ENCODE data around the gene ARAP2.

DNA sequence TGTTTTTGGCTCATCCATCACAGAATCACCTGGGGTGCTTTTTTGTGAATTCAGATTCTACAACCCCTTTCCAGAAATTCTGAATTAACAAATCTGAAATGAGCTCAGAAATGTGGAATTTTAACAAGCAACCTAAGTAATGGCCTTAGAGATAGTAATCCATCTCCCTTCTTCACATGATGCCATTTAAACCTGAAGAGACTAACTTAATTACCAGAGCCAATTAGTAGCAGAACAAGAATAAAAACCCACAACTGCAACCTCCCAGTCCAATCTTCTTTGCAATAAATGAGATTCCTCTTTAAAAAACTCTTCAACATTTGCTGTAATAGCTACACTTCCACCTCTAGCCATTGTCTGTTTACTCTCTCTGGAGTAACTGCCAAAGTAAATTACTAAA is 69.7 kb downstream of the ARAP2 start:
- no peak for TF ChIP-seq CTCF (conservative IDR thresholded peaks at IDR 0.05; ENCODE audit: low read length)
- no peak for TF ChIP-seq EZH2phosphoT487 (IDR thresholded peaks at IDR 0.05; ENCODE audit: borderline replicate concordance)

Measured in Loucy (cell line).